GM13977 (cell line): ENCODE results near the gene ATL1.
A peak's percentile ranks its signal among the peaks of the same experiment; 100 is the strongest.

Experiments
- DNase-seq: peaks from one replicate; pipeline ENCODE4 v3.0.0; 2012; ENCODE audit warnings: low spot score
- CTCF ChIP-seq: IDR thresholded peaks from 2 replicates; pipeline ENCODE4 v1.5.1; 2012; ENCODE audit warnings: mild to moderate bottlenecking, control low read depth; ENCODE audit not compliant: insufficient read depth; ENCODE audit errors: extremely low read depth, missing control alignments
- in situ Hi-C: fragments of 300-500 bp; cut with MboI; formaldehyde crosslinking; loops from one replicate; pipeline ENCODE4 v1.12.0; 2022; ENCODE audit warnings: low sequenced_read_pairs, low pct_unique_long_range_greater_than_20kb, mixed read lengths, inconsistent platforms; ENCODE audit not compliant: unreplicated experiment

The ATL1 gene

GRCh38 chr14:50559990-50560930, at the start of gene ATL1:
TSS of gene ATL1 (plus strand) at chr14:50560145. CDS start at chr14:50560266, 121 bp downstream.
- no peak for TF ChIP-seq CTCF
- peak; percentile 67 for DNase-seq
- in situ Hi-C loops = no loop called here

- DNase-seq = no peak
- in situ Hi-C loops = no loop called here
- TF ChIP-seq CTCF = no peak
Measured at GRCh38 chr14:50510157-50510556, 49.8 kb upstream of the ATL1 start.

GRCh38 chr14:50512463-50512862, 47.5 kb upstream of the ATL1 start:
- DNase-seq = no peak
- TF ChIP-seq CTCF = no peak
- in situ Hi-C loops = no loop called here

- no peak for DNase-seq
- no peak for TF ChIP-seq CTCF
- in situ Hi-C loops = no loop called here
Measured at GRCh38 chr14:50516091-50516490, 43.9 kb upstream of the ATL1 start.

GRCh38 chr14:50520947-50521815, 38.8 kb upstream of the ATL1 start:
- peak; percentile 51 for DNase-seq
- in situ Hi-C loops = loop anchor here (10.0 kb wide), 2 partner anchors 196 to 406 kb away; partner anchors contain the start of gene VCPKMT
- no peak for TF ChIP-seq CTCF

- DNase-seq = peak; percentile 44
- TF ChIP-seq CTCF = no peak
- in situ Hi-C loops = loop anchor here (10.0 kb wide), 2 partner anchors 197 to 407 kb away; partner anchors contain the start of gene VCPKMT
Measured at GRCh38 chr14:50521912-50522341, 38.0 kb upstream of the ATL1 start.
